ENCODE data around the gene ING1.
"Not testable (repeated sequence)": the region's sequence is repeated elsewhere in the genome, so short reads cannot be mapped to it uniquely, and the experiment has no call there.

Gene ING1

GRCh38 chr13:110683921-110684320, 29.6 kb upstream of the ING1 start:
- Histone ChIP-seq H3K4me1 (no peaks in the 10 kb centered on the region), H3K27me3 (ENCODE audit: low read depth) (no peaks in the 10 kb centered on the region)
- in situ Hi-C loops (cut with MboI; ENCODE audit: low sequenced_read_pairs): no loop called here

GRCh38 chr13:110684388-110685056, 29.0 kb upstream of the ING1 start:
- H3K36me3 ChIP-seq (replicated peaks): peaks cover 49% of the 10 kb centered on the region
- no peak for DNase-seq (ENCODE audit: low spot score in 2 of 2)

More at GRCh38 chr13:110683921-110684320, 29.6 kb upstream of the ING1 start:
- no peak for DNase-seq (ENCODE audit: low spot score in 2 of 2)
- Histone ChIP-seq H3K36me3 (replicated peaks) (peaks cover 47% of the 10 kb centered on the region), H3K9me3 (no peaks in the 10 kb centered on the region), H3K4me3 (no peak overlapping the region)

GRCh38 chr13:110685305-110686020, 28.0 kb upstream of the ING1 start:
- Histone ChIP-seq H3K4me1 (no peaks in the 10 kb centered on the region), H3K4me3 (no peak overlapping the region), H3K27me3 (ENCODE audit: low read depth) (no peaks in the 10 kb centered on the region), H3K36me3 (replicated peaks) (peaks cover 53% of the 10 kb centered on the region), H3K9me3 (no peaks in the 10 kb centered on the region)
- no peak for DNase-seq (ENCODE audit: low spot score in 2 of 2)
- in situ Hi-C loops (cut with MboI; ENCODE audit: low sequenced_read_pairs): no loop called here

More at GRCh38 chr13:110684388-110685056, 29.0 kb upstream of the ING1 start:
- Histone ChIP-seq H3K27me3 (ENCODE audit: low read depth) (no peaks in the 10 kb centered on the region), H3K4me3 (no peak overlapping the region), H3K4me1 (no peaks in the 10 kb centered on the region), H3K9me3 (no peaks in the 10 kb centered on the region)
- in situ Hi-C loops (cut with MboI; ENCODE audit: low sequenced_read_pairs): no loop called here

- peaks cover 39% of the 10 kb centered on the region for H3K36me3 ChIP-seq (replicated peaks)
Observed at GRCh38 chr13:110687736-110688135, 25.8 kb upstream of the ING1 start.

GRCh38 chr13:110689041-110689440, 24.5 kb upstream of the ING1 start:
- Histone ChIP-seq H3K36me3 (replicated peaks) (peaks cover 36% of the 10 kb centered on the region), H3K27me3 (ENCODE audit: low read depth) (no peaks in the 10 kb centered on the region)

More at GRCh38 chr13:110687736-110688135, 25.8 kb upstream of the ING1 start:
- no peak overlapping the region for H3K4me3 ChIP-seq
- no peaks in the 10 kb centered on the region for H3K27me3 ChIP-seq (ENCODE audit: low read depth)
- H3K4me1 ChIP-seq: no peaks in the 10 kb centered on the region
- H3K9me3 ChIP-seq: no peaks in the 10 kb centered on the region
- no peak for DNase-seq (ENCODE audit: low spot score in 2 of 2)
- in situ Hi-C loops (cut with MboI; ENCODE audit: low sequenced_read_pairs): no loop called here

GRCh38 chr13:110689711-110690110, 23.8 kb upstream of the ING1 start:
- in situ Hi-C loops (cut with MboI; ENCODE audit: low sequenced_read_pairs): no loop called here
- peaks cover 38% of the 10 kb centered on the region for H3K36me3 ChIP-seq (replicated peaks)
- no peaks in the 10 kb centered on the region for H3K27me3 ChIP-seq (ENCODE audit: low read depth)
- H3K4me3 ChIP-seq: no peak overlapping the region
- no peaks in the 10 kb centered on the region for H3K4me1 ChIP-seq
- no peaks in the 10 kb centered on the region for H3K9me3 ChIP-seq
- DNase-seq (ENCODE audit: low spot score in 2 of 2): no peak

More at GRCh38 chr13:110689041-110689440, 24.5 kb upstream of the ING1 start:
- Histone ChIP-seq H3K4me1 (no peaks in the 10 kb centered on the region), H3K4me3 (no peak overlapping the region), H3K9me3 (no peaks in the 10 kb centered on the region)
- in situ Hi-C loops (cut with MboI; ENCODE audit: low sequenced_read_pairs): no loop called here
- no peak for DNase-seq (ENCODE audit: low spot score in 2 of 2)

GRCh38 chr13:110690516-110690915, 23.0 kb upstream of the ING1 start:
- H3K36me3 ChIP-seq (replicated peaks): peaks cover 40% of the 10 kb centered on the region
- in situ Hi-C loops (cut with MboI; ENCODE audit: low sequenced_read_pairs): no loop called here
- no peak for DNase-seq (ENCODE audit: low spot score in 2 of 2)

GRCh38 chr13:110695774-110696173, 17.7 kb upstream of the ING1 start:
- H3K4me1 ChIP-seq; H3K27me3 ChIP-seq (ENCODE audit: low read depth); DNase-seq (ENCODE audit: low spot score in 2 of 2); H3K4me3 ChIP-seq; H3K9me3 ChIP-seq; in situ Hi-C loops (cut with MboI; ENCODE audit: low sequenced_read_pairs): not testable (repeated sequence)
- peaks cover 63% of the 10 kb centered on the region for H3K36me3 ChIP-seq (replicated peaks)

More at GRCh38 chr13:110690516-110690915, 23.0 kb upstream of the ING1 start:
- no peaks in the 10 kb centered on the region for H3K4me1 ChIP-seq
- no peaks in the 10 kb centered on the region for H3K9me3 ChIP-seq
- H3K4me3 ChIP-seq: no peak overlapping the region
- H3K27me3 ChIP-seq (ENCODE audit: low read depth): no peaks in the 10 kb centered on the region

GRCh38 chr13:110696776-110697175, 16.7 kb upstream of the ING1 start:
- no peak overlapping the region for H3K4me3 ChIP-seq

GRCh38 chr13:110697842-110698241, 15.7 kb upstream of the ING1 start:
- H3K36me3 ChIP-seq (replicated peaks): peaks cover 70% of the 10 kb centered on the region
- in situ Hi-C loops (cut with MboI; ENCODE audit: low sequenced_read_pairs): no loop called here
- no peak for DNase-seq (ENCODE audit: low spot score in 2 of 2)
- H3K4me3 ChIP-seq: no peak overlapping the region
- no peaks in the 10 kb centered on the region for H3K27me3 ChIP-seq (ENCODE audit: low read depth)
- peaks cover 6% of the 10 kb centered on the region; the same call in 1 of the 2 replicates for H3K4me1 ChIP-seq
- H3K9me3 ChIP-seq: no peaks in the 10 kb centered on the region

More at GRCh38 chr13:110696776-110697175, 16.7 kb upstream of the ING1 start:
- DNase-seq (ENCODE audit: low spot score in 2 of 2): no peak
- peaks cover 6% of the 10 kb centered on the region; the same call in 1 of the 2 replicates for H3K4me1 ChIP-seq
- in situ Hi-C loops (cut with MboI; ENCODE audit: low sequenced_read_pairs): no loop called here
- no peaks in the 10 kb centered on the region for H3K9me3 ChIP-seq
- H3K36me3 ChIP-seq (replicated peaks): peaks cover 68% of the 10 kb centered on the region
- no peaks in the 10 kb centered on the region for H3K27me3 ChIP-seq (ENCODE audit: low read depth)

GRCh38 chr13:110698689-110699088, 14.8 kb upstream of the ING1 start:
- Histone ChIP-seq H3K4me1 (peaks cover 6% of the 10 kb centered on the region; the same call in 1 of the 2 replicates), H3K4me3 (no peak overlapping the region), H3K36me3 (replicated peaks) (peaks cover 74% of the 10 kb centered on the region), H3K9me3 (no peaks in the 10 kb centered on the region), H3K27me3 (ENCODE audit: low read depth) (no peaks in the 10 kb centered on the region)
- in situ Hi-C loops (cut with MboI; ENCODE audit: low sequenced_read_pairs): no loop called here
- DNase-seq (ENCODE audit: low spot score in 2 of 2): no peak

- in situ Hi-C loops (cut with MboI; ENCODE audit: low sequenced_read_pairs): no loop called here
- Histone ChIP-seq H3K27me3 (ENCODE audit: low read depth) (no peaks in the 10 kb centered on the region), H3K36me3 (replicated peaks) (peaks cover 73% of the 10 kb centered on the region), H3K4me3 (no peak overlapping the region), H3K4me1 (peaks cover 6% of the 10 kb centered on the region), H3K9me3 (no peaks in the 10 kb centered on the region)
- DNase-seq (ENCODE audit: low spot score in 2 of 2): no peak
Observed at GRCh38 chr13:110699148-110700145, 14.1 kb upstream of the ING1 start.

- H3K9me3 ChIP-seq: no peaks in the 10 kb centered on the region
- no peak overlapping the region for H3K4me3 ChIP-seq
- no peaks in the 10 kb centered on the region for H3K27me3 ChIP-seq (ENCODE audit: low read depth)
- peaks cover 69% of the 10 kb centered on the region for H3K36me3 ChIP-seq (replicated peaks)
- DNase-seq (ENCODE audit: low spot score in 2 of 2): no peak
- in situ Hi-C loops (cut with MboI; ENCODE audit: low sequenced_read_pairs): no loop called here
- peaks cover 8% of the 10 kb centered on the region for H3K4me1 ChIP-seq
Observed at GRCh38 chr13:110700186-110700585, 13.3 kb upstream of the ING1 start.
